Left colon (tissue), 2 donors: ENCODE results near the gene RNASE3. TPM values are rescaled to one million over a fixed set of nuclear protein-coding genes. Genes with fewer than 3 reads are reported as not detected.
"Not testable (repeated sequence)": the region's sequence is repeated elsewhere in the genome, so short reads cannot be mapped to it uniquely, and the experiment has no call there.

ENCODE experiments used
- ATAC-seq: fragments of 200-7000 bp; cut with Tn5 transposase; one replicate; pipeline ENCODE4 v1.9.1; 2020; ENCODE audit warnings: mild to moderate bottlenecking, moderate library complexity
- DNase-seq, 2 donors: peaks; one replicate each; pipeline ENCODE4 v3.0.0-alpha.2; 2020
- intact Hi-C, 2 donors: fragments of 100-400 bp; cut with DNase I in 1 of 2; cut with micrococcal nuclease in 1 of 2; formaldehyde crosslinking; loops; one replicate each; pipeline versions ENCODE4 v1.11.2 to v1.14.0; 2022; cut with DNase I, micrococcal nuclease
- total RNA-seq, 2 donors: library from RNA; stranded (reverse); fragmentation: NEBNext Ultra II Directional; extraction: Animal tissue kit (Norgen Biotek cat#: 25700); gene quantifications; one replicate each; pipeline ENCODE4 v1.2.1, GENCODE V29; 2021
- donor health status: DM: no; HTN: no; CAD: no.
- donor health status: DM: yes; HTN: yes; CAD: no.

The RNASE3 gene
- total RNA-seq, 2 donors from 2014 or later, result not detected

DNA sequence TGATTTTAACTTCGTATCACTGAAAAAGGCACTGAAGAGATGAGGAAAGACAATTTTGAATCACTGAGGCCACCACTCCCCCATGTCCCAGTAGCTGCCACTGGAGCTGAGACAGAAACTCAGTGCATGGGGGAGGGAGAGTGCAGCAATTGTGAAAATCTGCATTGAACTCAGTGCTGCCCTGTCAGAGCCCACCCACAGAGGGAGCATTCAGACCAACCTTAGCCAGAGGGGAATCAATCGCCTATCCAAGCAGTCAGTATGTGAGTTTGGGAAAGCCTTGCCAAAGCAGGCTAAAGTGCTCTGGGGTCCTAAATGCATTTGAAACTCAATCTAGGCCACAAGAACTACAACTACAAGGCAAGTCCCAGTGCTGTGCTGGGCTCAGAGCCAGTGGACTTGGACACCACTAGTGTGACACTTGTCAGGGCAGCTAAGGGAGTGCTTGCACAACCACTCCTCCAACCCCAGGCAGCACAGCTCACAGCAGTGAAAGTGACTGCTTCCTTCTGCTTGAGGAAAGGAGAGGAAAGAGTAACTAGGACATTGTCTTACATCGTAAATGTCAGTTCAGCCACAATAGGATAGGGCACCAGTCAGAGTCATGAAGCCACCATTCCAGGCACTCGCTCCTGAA lies 13.3 kb downstream of the RNASE3 start:
- ATAC-seq (no peak), DNase-seq (no peak)
- intact Hi-C loops, result no loop called here

DNA sequence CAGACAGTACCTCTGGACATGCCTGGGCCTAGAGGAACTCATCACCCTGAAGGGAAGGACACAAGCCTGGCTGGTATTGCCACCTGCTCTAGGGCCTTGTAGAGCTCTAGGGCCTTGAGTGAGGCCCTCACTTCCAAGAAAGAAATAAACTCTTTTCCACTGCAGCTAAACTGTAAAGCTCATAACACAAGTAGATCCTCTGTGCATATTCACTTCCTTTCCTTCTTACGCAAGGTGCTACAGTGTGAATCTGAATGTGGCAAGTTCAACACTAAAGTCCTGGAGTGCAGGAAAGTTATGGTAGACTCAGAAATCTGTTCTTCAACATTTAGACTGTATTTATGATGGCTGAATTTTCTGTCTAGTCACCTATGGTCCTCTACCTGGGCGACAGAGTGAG lies 14.5 kb downstream of the RNASE3 start:
- DNase-seq (no peak), ATAC-seq (no peak)
- intact Hi-C loops, result no loop called here

DNA sequence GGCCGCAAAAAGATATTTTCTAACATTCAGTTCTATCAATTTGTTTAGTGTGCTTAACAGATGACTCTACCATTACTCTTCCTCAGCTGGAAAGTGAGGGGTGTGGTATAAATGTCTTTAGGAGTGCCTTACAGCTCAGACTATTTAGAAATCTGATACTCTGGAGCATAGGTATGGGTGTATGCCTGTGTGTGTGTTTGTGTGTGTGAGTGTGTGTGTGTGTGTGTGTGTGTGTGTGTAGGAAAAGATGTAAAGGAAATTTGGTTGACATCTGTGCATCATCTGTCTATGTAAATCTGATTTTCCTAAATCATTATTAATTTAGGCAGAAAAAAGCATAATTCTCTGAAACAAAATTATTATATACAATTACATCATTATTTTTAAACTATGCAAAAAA lies 16.0 kb downstream of the RNASE3 start:
- intact Hi-C loops, result no loop called here
- no peak for ATAC-seq
- no peak for DNase-seq

DNA sequence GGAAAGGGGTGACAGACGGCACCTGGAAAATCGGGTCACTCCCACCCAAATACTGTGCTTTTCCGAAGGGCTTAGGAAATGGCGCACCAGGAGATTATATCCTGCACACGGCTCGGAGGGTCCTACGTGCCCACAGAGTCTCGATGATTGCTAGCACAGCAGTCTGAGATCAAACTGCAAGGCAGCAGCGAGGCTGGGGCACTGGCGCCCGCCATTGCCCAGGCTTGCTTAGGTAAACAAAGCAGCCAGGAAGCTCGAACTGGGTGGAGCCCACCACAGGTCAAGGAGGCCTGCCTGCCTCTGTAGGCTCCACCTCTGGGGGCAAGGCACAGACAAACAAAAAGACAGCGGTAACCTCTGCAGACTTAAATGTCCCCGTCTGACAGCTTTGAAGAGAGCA lies 19.6 kb downstream of the RNASE3 start:
- ATAC-seq, DNase-seq, intact Hi-C loops: not testable (repeated sequence)

DNA sequence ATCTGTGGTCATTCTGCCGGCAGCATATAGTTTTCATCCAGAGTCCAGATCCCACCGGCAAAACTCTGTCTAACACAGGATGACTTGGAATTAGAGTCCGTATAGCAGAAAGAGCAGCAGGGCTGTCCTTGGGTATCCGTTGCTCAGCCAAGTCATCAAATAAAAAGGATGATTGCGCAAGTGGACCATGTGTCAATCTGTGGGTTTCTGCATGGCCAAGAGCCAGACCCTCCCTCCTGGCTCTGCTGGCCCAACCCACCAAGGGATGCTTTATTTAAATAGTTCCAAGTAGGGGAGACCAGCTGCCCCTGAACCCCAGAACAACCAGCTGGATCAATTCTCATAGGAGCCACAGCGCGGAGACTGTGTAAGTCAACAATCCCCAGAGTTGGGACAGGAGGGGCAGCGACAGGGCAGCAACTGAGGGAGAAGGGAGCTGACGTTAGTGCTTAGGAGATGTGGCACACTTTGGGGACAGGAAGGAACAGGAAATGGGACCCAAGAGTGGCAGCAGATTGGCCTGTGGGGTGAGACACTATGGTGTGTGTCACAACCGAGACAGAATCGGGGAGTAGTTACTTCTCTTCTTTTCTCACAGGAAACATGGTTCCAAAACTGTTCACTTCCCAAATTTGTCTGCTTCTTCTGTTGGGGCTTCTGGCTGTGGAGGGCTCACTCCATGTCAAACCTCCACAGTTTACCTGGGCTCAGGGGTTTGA lies 28.0 kb downstream of the RNASE3 start:
- DNase-seq, ATAC-seq, intact Hi-C loops: not testable (repeated sequence)

DNA sequence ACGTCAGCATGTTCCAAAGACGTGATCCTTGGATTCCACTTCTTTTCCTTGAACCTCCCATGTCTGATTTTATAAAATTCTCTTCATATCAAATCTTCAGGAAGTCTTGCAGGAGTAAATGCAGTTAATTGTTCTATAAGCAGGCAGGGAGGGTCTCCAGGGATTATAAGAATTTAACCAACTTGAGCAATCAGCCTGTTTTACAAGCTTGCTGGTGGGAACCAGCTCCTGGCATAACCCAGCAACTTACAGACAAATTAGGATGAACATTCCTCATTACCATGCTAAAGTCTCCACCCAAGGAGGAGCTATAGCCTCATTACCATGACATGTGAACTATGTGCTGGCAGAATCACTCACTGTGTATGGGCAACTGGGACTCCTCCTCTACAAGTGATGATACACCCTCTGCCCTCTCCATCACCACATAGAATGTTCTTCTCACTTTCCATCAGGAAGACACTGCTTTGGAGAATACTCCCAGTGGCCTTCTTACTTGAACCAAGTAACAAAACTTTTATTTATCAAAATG lies 32.6 kb downstream of the RNASE3 start:
- intact Hi-C loops, ATAC-seq, DNase-seq: not testable (repeated sequence)

DNA sequence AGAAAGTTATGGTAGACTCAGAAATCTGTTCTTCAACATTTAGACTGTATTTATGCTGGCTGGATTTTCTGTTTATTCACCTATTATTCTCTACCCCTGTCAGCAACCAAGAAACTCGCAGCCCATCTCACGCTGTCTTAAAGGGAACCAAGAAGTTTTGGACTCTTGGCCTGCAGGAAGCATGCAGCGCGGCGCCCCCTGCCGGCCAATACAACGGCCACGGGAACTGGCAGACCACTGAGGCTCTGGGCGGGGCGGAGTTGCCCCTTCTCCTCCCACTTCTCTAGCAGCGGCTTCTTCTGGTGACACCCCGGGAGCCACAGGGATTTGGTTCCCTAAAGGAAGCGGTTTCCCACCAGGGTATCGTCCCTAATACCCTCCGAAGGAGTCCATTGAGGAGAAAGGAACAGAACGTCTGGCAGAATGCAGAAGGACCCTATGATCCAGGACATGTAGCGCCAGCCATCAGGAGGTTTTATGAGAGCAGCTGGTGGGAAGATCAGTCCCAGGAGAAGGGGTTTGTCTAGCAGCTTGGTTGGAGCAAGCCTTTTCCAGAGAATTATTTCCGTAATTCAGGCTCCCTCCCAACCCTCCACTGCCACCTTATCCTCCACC lies 43.1 kb downstream of the RNASE3 start:
- intact Hi-C loops, result no loop called here
- peak in 1 of 2 donors; percentile 21 for DNase-seq
- no peak for ATAC-seq

DNA sequence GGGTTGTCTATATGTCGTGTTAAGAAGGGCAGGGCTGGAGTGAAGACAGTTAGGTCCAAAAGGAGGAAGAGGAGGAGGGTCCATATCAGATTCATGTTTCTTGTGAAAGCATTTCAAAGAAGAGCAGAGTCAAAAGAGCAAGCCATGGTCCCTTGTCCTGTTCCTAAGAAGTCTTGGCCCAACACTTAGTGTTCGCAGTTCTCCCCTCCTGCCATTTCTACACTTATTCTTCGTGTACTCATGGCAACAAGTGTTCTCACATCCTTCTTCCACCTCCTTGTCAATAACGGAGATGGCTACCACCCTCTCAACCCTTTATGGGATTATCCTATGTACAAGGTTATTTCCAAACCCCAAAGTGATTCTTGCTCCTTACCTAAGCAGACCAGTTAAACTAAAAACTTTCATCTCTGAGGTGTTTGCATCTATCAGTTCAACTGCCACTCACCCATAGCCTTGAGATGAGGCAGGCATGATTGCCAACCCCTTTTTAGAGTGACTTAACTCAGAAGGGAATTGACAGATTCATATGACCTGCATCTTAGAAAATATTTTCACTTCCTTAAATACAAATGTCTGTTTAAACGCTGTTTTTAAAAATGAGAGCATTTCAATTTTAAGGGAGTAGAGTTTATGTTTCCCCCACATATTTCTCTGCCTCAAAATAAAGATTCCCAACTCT lies 44.3 kb downstream of the RNASE3 start:
- ATAC-seq, result no peak
- no peak for DNase-seq
- intact Hi-C loops, result no loop called here

Other genes with a start within 250 kb of the RNASE3 start
- gene OR6S1, start 249.7 kb upstream of the RNASE3 start, total RNA-seq, result not detected
- gene RNASE4, start 206.8 kb upstream of the RNASE3 start, total RNA-seq, result 10 to 100 TPM; 52.2 to 62.1 TPM
- 10 to 100 TPM; 49.2 to 50.4 TPM for gene ANG, start 202.6 kb upstream of the RNASE3 start, total RNA-seq
- not detected for gene EDDM3A, start 145.5 kb upstream of the RNASE3 start, total RNA-seq
- gene EDDM3B, start 123.0 kb upstream of the RNASE3 start, total RNA-seq, result not detected
- gene RNASE6, start 110.1 kb upstream of the RNASE3 start, total RNA-seq, result 10 to 100 TPM in 1 of 2 donors, 1 to 10 TPM in 1; 3.2 to 11.8 TPM
- gene RNASE1, start 88.5 kb upstream of the RNASE3 start, total RNA-seq, result 100 to 1,000 TPM; 124 to 420 TPM
- under 1 TPM in 1 of 2 donors, not detected in 1; 0.47 TPM for gene RNASE2, start 64.1 kb downstream of the RNASE3 start, total RNA-seq
- 10 to 100 TPM; 48.4 to 65.1 TPM for gene METTL17, start 98.6 kb downstream of the RNASE3 start, total RNA-seq
- gene SLC39A2, start 107.9 kb downstream of the RNASE3 start, total RNA-seq, result under 1 TPM; 0.61 to 0.92 TPM
- 100 to 1,000 TPM; 135 to 140 TPM for gene NDRG2, start 133.7 kb downstream of the RNASE3 start, total RNA-seq
- gene TPPP2, start 138.8 kb downstream of the RNASE3 start, total RNA-seq, result under 1 TPM; 0.28 to 0.58 TPM
- gene RNASE13, start 143.4 kb downstream of the RNASE3 start, total RNA-seq, result not detected
- under 1 TPM in 1 of 2 donors, not detected in 1; 0.31 TPM for gene RNASE7, start 151.0 kb downstream of the RNASE3 start, total RNA-seq
- not detected for gene RNASE8, start 166.4 kb downstream of the RNASE3 start, total RNA-seq
- gene ARHGEF40, start 178.9 kb downstream of the RNASE3 start, total RNA-seq, result 10 to 100 TPM; 37.2 to 40.8 TPM
- 10 to 100 TPM; 51.1 to 53.7 TPM for gene ZNF219, start 207.3 kb downstream of the RNASE3 start, total RNA-seq
- 10 to 100 TPM; 37.5 to 46.8 TPM for gene TMEM253, start 209.7 kb downstream of the RNASE3 start, total RNA-seq